Endothelial cell of umbilical vein (primary cell): ENCODE data around the gene EHMT1. TPM values are rescaled to one million over a fixed set of nuclear protein-coding genes. Genes with fewer than 3 reads are reported as not detected.
"Not testable (repeated sequence)": the region's sequence is repeated elsewhere in the genome, so short reads cannot be mapped to it uniquely, and the experiment has no call there.

Experiments
- BruUV-seq: library from RNA; stranded (reverse); fragments of 400-500 nt; replicated peaks from 2 replicates; lab custom pipeline; 2021; lab: Mats Ljungman, UMichigan
- CTCF ChIA-PET: fragments of 300-600, 350-600 bp; sonication (Branson Sonifier 250); formaldehyde crosslinking; loops from one replicate; lab custom pipeline; 2021; ENCODE audit warnings: antibody characterized with exemption, inconsistent platforms; lab: Charles Lee
- POLR2A ChIA-PET: fragments of 300-600, 350-600 bp; sonication (Branson Sonifier 250); formaldehyde crosslinking; loops from one replicate; lab custom pipeline; 2021; ENCODE audit warnings: antibody characterized with exemption, inconsistent platforms; lab: Charles Lee
- DNase-seq: peaks from one replicate; pipeline ENCODE4 v3.0.0-alpha.2; 2011; ENCODE audit warnings: low read depth, low spot score
- FAIRE-seq: peaks from 2 replicates; lab custom pipeline; 2011; peaks lifted over from hg19 to GRCh38; lab: Jason Lieb, UNC
- H2AFZ ChIP-seq: 2 replicates; pipeline ENCODE4 v1.6.0; 2012; ENCODE audit warnings: low read depth, low read length, control low read depth, inconsistent platforms
- H3K27ac ChIP-seq: 2 replicates; pipeline ENCODE4 v1.5.1; 2011; ENCODE audit warnings: low read depth, mild to moderate bottlenecking, control low read depth, low read length, moderate library complexity; ENCODE audit not compliant: insufficient read depth
- H3K27me3 ChIP-seq, 2 experiments: 2 replicates each; pipeline versions ENCODE4 v1.6.0 to v1.6.1; 2011; ENCODE audit warnings: low read length in 2 of 2, mixed read lengths in 1 of 2; ENCODE audit not compliant: control insufficient read depth in 2 of 2, insufficient read depth in 2 of 2
- H3K36me3 ChIP-seq, 2 experiments: 2 replicates in 1 of 2; 3 replicates in 1 of 2; pipeline ENCODE4 v1.5.1; 2011; ENCODE audit warnings: low read length in 2 of 2, mild to moderate bottlenecking in 1 of 2, moderate library complexity in 1 of 2; ENCODE audit not compliant: control insufficient read depth in 2 of 2, insufficient read depth in 2 of 2; ENCODE audit errors: extremely low read depth in 1 of 2
- H3K4me1 ChIP-seq: 3 replicates; pipeline ENCODE4 v1.5.1; 2011; ENCODE audit warnings: mild to moderate bottlenecking, low read length; ENCODE audit not compliant: control insufficient read depth, insufficient read depth; ENCODE audit errors: extremely low read depth
- H3K4me2 ChIP-seq: 2 replicates; pipeline ENCODE4 v1.6.1; 2011; ENCODE audit warnings: low read length, control low read depth, mixed read lengths; ENCODE audit not compliant: insufficient read depth
- H3K4me3 ChIP-seq, 3 experiments: fragments of 200-600 bp in 1 of 3; sonication (generic), shearing (Covaris generic) in 1 of 3; replicated peaks in 1 of 3; 2 replicates each; pipeline ENCODE4 v1.5.1; 2011 to 2016; ENCODE audit warnings: control low read depth in 3 of 3, low read length in 3 of 3, mild to moderate bottlenecking in 2 of 3, inconsistent platforms in 1 of 3, low read depth in 1 of 3, moderate library complexity in 1 of 3; ENCODE audit not compliant: insufficient read depth in 1 of 3
- H3K79me2 ChIP-seq: 2 replicates; pipeline ENCODE4 v1.6.0; 2012; ENCODE audit warnings: low read length, inconsistent platforms; ENCODE audit not compliant: control insufficient read depth, insufficient read depth
- H3K9ac ChIP-seq: replicated peaks from 2 replicates; pipeline ENCODE3; 2011; ENCODE audit warnings: low read length, control low read depth; ENCODE audit not compliant: insufficient read depth; ENCODE audit errors: extremely low read depth
- H3K9me1 ChIP-seq: replicated peaks from 3 replicates; pipeline ENCODE4 v1.6.0; 2011; ENCODE audit warnings: mild to moderate bottlenecking, low read length; ENCODE audit not compliant: control insufficient read depth, insufficient read depth; ENCODE audit errors: extremely low read depth
- H3K9me3 ChIP-seq: replicated peaks from 2 replicates; pipeline ENCODE4 v1.5.1; 2012; ENCODE audit warnings: low read length, inconsistent platforms; ENCODE audit not compliant: control insufficient read depth, insufficient read depth
- H4K20me1 ChIP-seq: replicated peaks from 2 replicates; pipeline ENCODE3; 2011; ENCODE audit warnings: mild to moderate bottlenecking, low read length; ENCODE audit not compliant: control insufficient read depth, insufficient read depth; ENCODE audit errors: extremely low read depth
- CTCF ChIP-seq, 2 donors: IDR thresholded peaks; 1 replicate in 1 of 2; 2 replicates in 1 of 2; pipeline ENCODE4 v1.5.1; 2011; ENCODE audit warnings: low read length in 2 of 2, mild to moderate bottlenecking in 2 of 2, moderate library complexity in 2 of 2, control low read depth in 1 of 2, inconsistent platforms in 1 of 2, low read depth in 1 of 2; ENCODE audit not compliant: insufficient read depth in 1 of 2; ENCODE audit errors: extremely low read depth in 1 of 2
- EZH2 ChIP-seq: IDR thresholded peaks from 2 replicates; pipeline ENCODE4 v1.6.1; 2012; ENCODE audit warnings: borderline replicate concordance, low read depth, mild to moderate bottlenecking, moderate library complexity, low read length, inconsistent platforms; ENCODE audit not compliant: severe bottlenecking
- FOS ChIP-seq: IDR thresholded peaks from 2 replicates; pipeline ENCODE4 v1.6.1; 2011; ENCODE audit warnings: mild to moderate bottlenecking, low read length, moderate library complexity, borderline replicate concordance; ENCODE audit not compliant: insufficient read depth
- JUN ChIP-seq: IDR thresholded peaks from 2 replicates; pipeline ENCODE4 v1.6.1; 2011; ENCODE audit warnings: borderline replicate concordance, low read depth; ENCODE audit not compliant: insufficient read length, insufficient read depth
- POLR2A ChIP-seq: IDR thresholded peaks from 2 replicates; pipeline ENCODE4 v1.6.1; 2012; ENCODE audit warnings: low read depth, mild to moderate bottlenecking, control low read depth, low read length
- dilution Hi-C: fragments of 300-500 bp; cut with MboI; formaldehyde crosslinking; loops from one replicate; pipeline ENCODE4 v1.15.0; 2019; ENCODE audit warnings: low sequenced_read_pairs; ENCODE audit not compliant: extremely low pct_ligation_motif_present
- intact Hi-C: fragments of 100-400 bp; cut with micrococcal nuclease; formaldehyde crosslinking; loops from one replicate; pipeline ENCODE4 v1.10.0; 2022
- polyA plus RNA-seq, 4 experiments: library from polyadenylated mRNA; depleted of rRNA in 3 of 4; stranded (reverse) in 3 of 4; unstranded in 1 of 4; fragments of >200 nt; gene quantifications; 2 replicates each; pipeline versions ENCODE4 v1.2.1 to v1.2.3, GENCODE V29; 2011 to 2012; ENCODE audit warnings: missing spikeins in 1 of 4
- total RNA-seq: library from RNA; stranded (reverse); gene quantifications from 2 replicates; pipeline ENCODE4 v1.2.3, GENCODE V29; 2021

EHMT1 gene
- total and polyA plus RNA-seq, 2 donors (not counting 3 experiments of a cell fraction or from before 2014, with no cell fraction given), result 48.2 to 104 TPM

DNA sequence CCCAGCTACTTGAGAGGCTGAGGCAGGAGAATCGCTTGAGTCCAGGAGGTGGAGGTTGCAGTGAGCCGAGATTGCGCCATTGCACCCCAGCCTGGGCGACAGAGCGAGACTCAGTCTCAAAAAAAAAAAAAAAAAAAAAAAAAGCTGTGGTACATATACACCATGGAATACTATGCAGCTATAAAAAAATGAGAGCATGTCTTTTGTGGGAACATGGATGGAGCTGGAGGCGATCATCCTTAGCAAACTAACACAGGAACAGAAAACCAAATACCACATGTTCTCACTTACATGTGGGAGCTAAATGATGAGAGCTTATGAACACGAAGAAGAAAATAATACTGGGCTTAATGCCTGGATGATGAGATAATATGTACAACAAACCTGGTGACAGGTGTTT is 22.2 kb upstream of the EHMT1 start:
- FAIRE-seq, H3K27ac ChIP-seq, H2AFZ ChIP-seq, dilution Hi-C loops, H3K9me1 ChIP-seq, BruUV-seq, H3K9me3 ChIP-seq, H3K27me3 ChIP-seq, intact Hi-C loops, H3K36me3 ChIP-seq, POLR2A ChIA-PET, H3K79me2 ChIP-seq, H3K4me2 ChIP-seq, DNase-seq, H3K4me1 ChIP-seq, H4K20me1 ChIP-seq, H3K4me3 ChIP-seq, H3K9ac ChIP-seq: not testable (repeated sequence)
- CTCF ChIA-PET, result interaction anchor here (1.0 to 1.3 kb wide), 2 partner anchors 9 to 17 kb away, joined by 3 read pairs; partner anchors contain the start of gene ARRDC1

GRCh38 chr9:137598943-137599342 is 19.9 kb upstream of the EHMT1 start:
- no peaks in the 10 kb centered on the region for H3K79me2 ChIP-seq
- ChIA-PET POLR2A (no interaction called here), CTCF (no interaction called here)
- H4K20me1 ChIP-seq, result no peaks in the 10 kb centered on the region
- H3K4me2 ChIP-seq, result no peak overlapping the region
- FAIRE-seq (no peak), DNase-seq (no peak)
- no peak overlapping the region for H3K4me3 ChIP-seq
- BruUV-seq, result no TSS peak
- intact Hi-C loops (no loop called here), dilution Hi-C loops (no loop called here)
- no peaks in the 10 kb centered on the region for H3K9me1 ChIP-seq
- no peaks in the 10 kb centered on the region for H3K36me3 ChIP-seq
- no peaks in the 10 kb centered on the region for H3K4me1 ChIP-seq
- H3K27me3 ChIP-seq, result no peaks in the 10 kb centered on the region
- no peak overlapping the region for H2AFZ ChIP-seq
- TF ChIP-seq CTCF (IDR thresholded peaks at IDR 0.05; ENCODE audit: extremely low read depth in 1 of 2, insufficient read depth in 1 of 2, low read depth in 1 of 2, low read length in 2 of 2) (no peak), POLR2A (no peak), EZH2 (no peak), JUN (no peak), FOS (no peak)
- H3K9me3 ChIP-seq, result no peaks in the 10 kb centered on the region
- no peak overlapping the region for H3K9ac ChIP-seq
- no peak overlapping the region for H3K27ac ChIP-seq
